ENCODE data around the gene NKAIN2.

Gene NKAIN2

DNA sequence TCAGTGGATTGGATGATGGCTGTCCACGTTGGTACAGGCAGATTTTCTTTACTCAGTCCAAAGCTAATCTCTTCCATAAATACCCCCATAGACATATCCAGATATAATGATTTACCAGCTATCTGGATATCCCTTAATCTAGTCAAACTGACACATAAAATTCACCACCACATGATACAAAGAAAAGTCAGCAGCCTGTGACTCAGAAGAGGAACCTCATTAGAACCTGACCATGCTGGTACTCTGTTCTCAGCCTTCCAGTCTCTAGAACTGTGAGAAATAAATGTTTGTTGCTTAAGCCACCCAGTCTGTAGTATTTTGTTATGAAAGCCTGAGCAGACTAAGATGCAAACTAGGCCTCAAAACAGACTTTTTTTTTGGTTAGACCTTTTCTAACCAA lies 727.3 kb downstream of the NKAIN2 start:
- no peak for DNase-seq (ENCODE audit: low read depth)
- TF ChIP-seq, protein P1, sequence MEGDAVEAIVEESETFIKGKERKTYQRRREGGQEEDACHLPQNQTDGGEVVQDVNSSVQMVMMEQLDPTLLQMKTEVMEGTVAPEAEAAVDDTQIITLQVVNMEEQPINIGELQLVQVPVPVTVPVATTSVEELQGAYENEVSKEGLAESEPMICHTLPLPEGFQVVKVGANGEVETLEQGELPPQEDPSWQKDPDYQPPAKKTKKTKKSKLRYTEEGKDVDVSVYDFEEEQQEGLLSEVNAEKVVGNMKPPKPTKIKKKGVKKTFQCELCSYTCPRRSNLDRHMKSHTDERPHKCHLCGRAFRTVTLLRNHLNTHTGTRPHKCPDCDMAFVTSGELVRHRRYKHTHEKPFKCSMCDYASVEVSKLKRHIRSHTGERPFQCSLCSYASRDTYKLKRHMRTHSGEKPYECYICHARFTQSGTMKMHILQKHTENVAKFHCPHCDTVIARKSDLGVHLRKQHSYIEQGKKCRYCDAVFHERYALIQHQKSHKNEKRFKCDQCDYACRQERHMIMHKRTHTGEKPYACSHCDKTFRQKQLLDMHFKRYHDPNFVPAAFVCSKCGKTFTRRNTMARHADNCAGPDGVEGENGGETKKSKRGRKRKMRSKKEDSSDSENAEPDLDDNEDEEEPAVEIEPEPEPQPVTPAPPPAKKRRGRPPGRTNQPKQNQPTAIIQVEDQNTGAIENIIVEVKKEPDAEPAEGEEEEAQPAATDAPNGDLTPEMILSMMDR (IDR thresholded peaks at IDR 0.05; ENCODE audit: low read depth, low read length, missing control alignments): no peak
- no peak overlapping the region for H3K4me3 ChIP-seq (ENCODE audit: low read depth, low read length)

DNA sequence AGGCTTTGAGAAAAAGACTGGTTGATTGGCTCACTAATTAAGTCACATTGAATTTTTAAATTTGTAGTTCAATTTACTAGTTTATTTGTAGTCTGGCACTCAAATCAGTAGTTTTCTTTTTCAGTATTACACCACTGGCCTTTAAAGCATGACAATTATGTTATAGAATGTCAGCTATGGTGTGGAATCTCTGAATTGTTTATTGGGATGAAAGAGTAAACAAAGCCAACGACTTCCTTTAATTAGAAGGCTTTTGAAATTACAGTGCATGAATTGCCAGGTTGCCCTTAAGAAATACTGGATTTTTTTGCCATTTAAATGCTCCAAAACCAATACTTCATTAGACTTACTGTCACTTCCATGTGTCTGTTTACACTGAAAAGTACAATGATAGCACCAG lies 731.6 kb downstream of the NKAIN2 start:
- no peak overlapping the region for H3K4me3 ChIP-seq (ENCODE audit: low read depth, low read length)
- DNase-seq (ENCODE audit: low read depth): no peak
- TF ChIP-seq, protein P1 (IDR thresholded peaks at IDR 0.05; ENCODE audit: low read depth, low read length, missing control alignments): no peak

DNA sequence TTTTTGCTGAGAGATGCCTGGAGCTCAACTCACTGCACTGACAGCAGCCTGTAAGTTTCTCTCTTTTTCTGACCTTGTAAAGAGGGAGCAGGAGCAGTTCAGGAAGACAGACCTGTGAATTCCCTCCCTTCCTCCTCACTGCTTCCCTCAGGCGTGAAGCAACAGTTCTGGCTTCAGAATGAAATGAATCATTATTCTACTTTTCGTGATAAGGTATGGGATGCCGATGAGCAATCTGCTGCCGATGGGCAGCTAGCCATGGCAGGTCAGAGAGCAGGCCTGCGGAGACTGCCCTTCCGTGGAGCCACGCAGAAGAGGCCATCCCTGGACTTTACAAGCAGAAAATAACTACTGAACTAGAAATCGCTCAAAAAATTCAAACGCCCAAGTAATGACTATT lies 732.1 kb downstream of the NKAIN2 start:
- H3K4me3 ChIP-seq (ENCODE audit: low read depth, low read length): no peak overlapping the region
- TF ChIP-seq, protein P1 (IDR thresholded peaks at IDR 0.05; ENCODE audit: low read depth, low read length, missing control alignments): no peak
- no peak for DNase-seq (ENCODE audit: low read depth)

DNA sequence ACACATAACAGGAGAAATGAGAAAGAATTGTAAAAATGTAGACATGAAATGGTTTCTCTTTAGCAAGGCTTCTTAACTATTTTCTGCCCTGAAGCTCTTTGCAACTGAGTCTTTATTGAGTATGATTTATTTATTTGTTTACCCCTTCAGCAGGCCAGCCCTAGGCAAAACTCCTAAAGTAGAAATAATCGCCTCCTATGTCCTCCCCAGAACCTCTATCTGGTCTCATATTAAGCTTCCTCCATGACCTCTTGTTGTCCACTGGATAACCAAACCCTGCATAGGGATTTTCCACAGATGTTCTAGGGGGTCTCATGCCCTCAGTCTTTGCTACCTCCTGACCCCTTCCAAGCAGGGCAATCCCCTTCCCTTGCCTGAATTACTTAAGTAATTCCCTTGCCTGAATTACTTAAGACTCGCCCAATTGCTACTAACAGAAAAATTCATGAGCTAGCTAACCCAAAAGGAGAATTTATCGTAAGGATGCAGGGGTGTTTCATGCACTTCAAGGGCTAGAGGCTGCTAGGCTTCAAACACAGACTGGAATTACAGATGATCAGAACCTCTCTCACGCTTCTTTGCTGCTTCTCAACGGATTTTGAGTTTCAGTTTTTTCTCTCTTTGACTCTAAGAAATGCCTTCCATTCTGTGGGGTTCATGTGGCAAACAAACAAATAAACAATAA lies 732.6 kb downstream of the NKAIN2 start:
- TF ChIP-seq, protein P1 (IDR thresholded peaks at IDR 0.05; ENCODE audit: low read depth, low read length, missing control alignments): no peak
- no peak overlapping the region for H3K4me3 ChIP-seq (ENCODE audit: low read depth, low read length)
- DNase-seq (ENCODE audit: low read depth): no peak

DNA sequence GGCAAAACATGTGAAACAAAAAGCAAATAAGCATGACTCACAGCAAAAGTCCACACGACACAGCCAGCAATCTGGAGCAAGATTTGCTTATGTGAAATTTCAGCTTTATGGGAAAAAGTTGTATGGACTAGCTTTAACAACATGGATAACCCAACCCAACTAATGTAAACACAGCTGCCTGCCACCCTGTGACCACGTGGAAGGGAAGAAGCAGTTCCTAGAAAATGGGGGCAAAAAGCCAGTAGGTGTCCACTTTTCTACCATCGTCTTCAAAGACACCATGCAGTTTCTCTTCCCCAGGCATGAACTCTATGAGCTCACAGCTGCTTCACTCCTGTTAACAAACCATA lies 733.2 kb downstream of the NKAIN2 start:
- no peak overlapping the region for H3K4me3 ChIP-seq (ENCODE audit: low read depth, low read length)
- no peak for DNase-seq (ENCODE audit: low read depth)
- TF ChIP-seq, protein P1 (IDR thresholded peaks at IDR 0.05; ENCODE audit: low read depth, low read length, missing control alignments): no peak

DNA sequence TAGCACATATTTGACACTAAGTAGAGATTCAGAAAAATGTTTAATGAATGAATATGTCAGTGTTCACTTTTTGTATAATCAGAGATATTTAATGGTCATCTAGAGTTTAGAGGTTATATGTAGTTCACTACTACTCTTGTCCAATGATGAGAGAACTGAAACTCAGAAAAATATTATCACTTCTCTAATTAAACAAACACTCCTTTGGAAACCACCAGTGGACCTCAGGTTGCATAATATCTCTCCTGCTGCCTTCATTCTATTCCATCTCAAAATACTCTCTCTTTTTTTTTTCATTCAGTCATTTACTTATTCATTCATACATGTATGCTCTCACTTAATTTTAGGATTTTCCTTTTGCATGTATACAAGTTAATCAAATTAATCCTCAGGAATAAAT lies 735.4 kb downstream of the NKAIN2 start:
- TF ChIP-seq, protein P1 (IDR thresholded peaks at IDR 0.05; ENCODE audit: low read depth, low read length, missing control alignments): no peak

DNA sequence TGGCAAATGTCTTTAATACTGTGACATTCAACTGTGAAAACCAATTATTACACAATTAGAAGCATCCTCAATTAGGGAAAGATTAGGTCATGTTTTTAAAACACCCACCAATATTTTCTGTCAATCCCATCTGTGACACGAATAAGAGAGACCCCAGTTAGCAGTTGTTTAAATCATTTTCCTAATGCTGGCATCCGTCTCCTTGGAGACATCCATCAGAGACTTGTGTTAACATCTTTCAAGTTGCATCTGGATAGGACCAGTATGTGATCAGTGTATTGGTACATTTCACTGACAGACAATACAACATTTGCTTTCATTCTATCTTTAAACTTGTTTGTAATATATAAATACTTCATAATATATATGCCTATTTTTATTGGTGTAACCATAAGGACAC lies 737.9 kb downstream of the NKAIN2 start:
- TF ChIP-seq, protein P1 (IDR thresholded peaks at IDR 0.05; ENCODE audit: low read depth, low read length, missing control alignments): no peak
- no peak overlapping the region for H3K4me3 ChIP-seq (ENCODE audit: low read depth, low read length)
- DNase-seq (ENCODE audit: low read depth): no peak

More for the DNA sequence above, 735.4 kb downstream of the NKAIN2 start:
- no peak overlapping the region for H3K4me3 ChIP-seq (ENCODE audit: low read depth, low read length)
- DNase-seq (ENCODE audit: low read depth): no peak
